Activated CD8-positive, alpha-beta memory T cell treated with anti-CD3 and anti-CD28 coated beads, Interleukin-2, amount 50 U/mL, for 4 hours (primary cell): Measurements from ENCODE around the gene PPIL1.

ENCODE experiments used
- DNase-seq: peaks from one replicate; pipeline ENCODE4 v3.0.0-alpha.2; 2020

Gene PPIL1

GRCh38 chr6:36888115-36888643 lies 13.6 kb upstream of the PPIL1 start:
- DNase-seq, result no peak

GRCh38 chr6:36886950-36887618 lies 12.5 kb upstream of the PPIL1 start:
- no peak for DNase-seq

GRCh38 chr6:36885461-36886401 lies 11.1 kb upstream of the PPIL1 start, which contains the start of gene C6orf89:
Gene C6orf89, plus strand, starts transcription at chr6:36885952. Its CDS starts 13,493 bp downstream, at chr6:36899445.
- peak; percentile 97 for DNase-seq

- DNase-seq, result no peak
Observed at GRCh38 chr6:36884610-36885009, 10.0 kb upstream of the PPIL1 start.

- DNase-seq, result no peak
Observed at GRCh38 chr6:36875250-36875633, 639 bp upstream of the PPIL1 start.

GRCh38 chr6:36873612-36874442 lies 776 bp downstream of the PPIL1 start:
- no peak for DNase-seq

- no peak for DNase-seq
Observed at GRCh38 chr6:36873115-36873514, 1.5 kb downstream of the PPIL1 start.

- no peak for DNase-seq
Observed at GRCh38 chr6:36871686-36872085, 2.9 kb downstream of the PPIL1 start.

GRCh38 chr6:36867471-36868224 lies 7.0 kb downstream of the PPIL1 start:
- DNase-seq, result no peak

GRCh38 chr6:36865835-36866234 lies 8.8 kb downstream of the PPIL1 start:
- no peak for DNase-seq

GRCh38 chr6:36863670-36864540 lies 10.7 kb downstream of the PPIL1 start:
- no peak for DNase-seq

- no peak for DNase-seq
Observed at GRCh38 chr6:36862848-36863382, 11.7 kb downstream of the PPIL1 start.

GRCh38 chr6:36862164-36862847 lies 12.3 kb downstream of the PPIL1 start:
- no peak for DNase-seq

GRCh38 chr6:36860126-36860525 lies 14.5 kb downstream of the PPIL1 start:
- DNase-seq, result no peak

- DNase-seq, result no peak
Observed at GRCh38 chr6:36858407-36858981, 16.1 kb downstream of the PPIL1 start.

GRCh38 chr6:36857325-36857724 lies 17.3 kb downstream of the PPIL1 start:
- DNase-seq, result no peak

- DNase-seq, result no peak
Observed at GRCh38 chr6:36856277-36856676, 18.3 kb downstream of the PPIL1 start.

- DNase-seq, result no peak
Observed at GRCh38 chr6:36855750-36856149, 18.9 kb downstream of the PPIL1 start.

- no peak for DNase-seq
Observed at GRCh38 chr6:36853325-36853724, 21.3 kb downstream of the PPIL1 start.
